Measurements from ENCODE around the gene PLSCR2.
"Not testable (repeated sequence)": the region's sequence is repeated elsewhere in the genome, so short reads cannot be mapped to it uniquely, and the experiment has no call there.

PLSCR2 gene

GRCh38 chr3:146465693-146466465 is 3.5 kb downstream of the PLSCR2 start:
- H3K4me3 Mint-ChIP-seq = no peak overlapping the region
- no peak overlapping the region for H3K27ac Mint-ChIP-seq
- no peaks in the 10 kb centered on the region for H3K36me3 Mint-ChIP-seq
- H3K4me1 Mint-ChIP-seq (ENCODE audit: low read depth) = peaks cover 19% of the 10 kb centered on the region
- no peaks in the 10 kb centered on the region for H3K27me3 Mint-ChIP-seq
- no peaks in the 10 kb centered on the region for H3K9me3 Mint-ChIP-seq (ENCODE audit: low read depth)

- Mint-ChIP-seq H3K27me3 (no peaks in the 10 kb centered on the region), H3K27ac (no peak overlapping the region), H3K9me3 (ENCODE audit: low read depth) (no peaks in the 10 kb centered on the region), H3K36me3 (no peaks in the 10 kb centered on the region), H3K4me3 (no peak overlapping the region), H3K4me1 (ENCODE audit: low read depth) (peaks cover 15% of the 10 kb centered on the region)
These were observed 4.6 kb downstream of the PLSCR2 start for GRCh38 chr3:146464783-146465182.

GRCh38 chr3:146464005-146464595 is 5.3 kb downstream of the PLSCR2 start:
- H3K9me3 Mint-ChIP-seq (ENCODE audit: low read depth) = no peaks in the 10 kb centered on the region
- no peaks in the 10 kb centered on the region for H3K27me3 Mint-ChIP-seq
- no peaks in the 10 kb centered on the region for H3K36me3 Mint-ChIP-seq
- no peak overlapping the region for H3K4me3 Mint-ChIP-seq
- H3K27ac Mint-ChIP-seq = no peak overlapping the region
- peaks cover 15% of the 10 kb centered on the region for H3K4me1 Mint-ChIP-seq (ENCODE audit: low read depth)

- H3K4me3 Mint-ChIP-seq = no peak overlapping the region
- H3K9me3 Mint-ChIP-seq (ENCODE audit: low read depth) = no peaks in the 10 kb centered on the region
- H3K36me3 Mint-ChIP-seq = no peaks in the 10 kb centered on the region
- no peak overlapping the region for H3K27ac Mint-ChIP-seq
- no peaks in the 10 kb centered on the region for H3K4me1 Mint-ChIP-seq (ENCODE audit: low read depth)
- no peaks in the 10 kb centered on the region for H3K27me3 Mint-ChIP-seq
These were observed 14.6 kb downstream of the PLSCR2 start for GRCh38 chr3:146454796-146455195.

GRCh38 chr3:146449613-146450012 is 19.7 kb downstream of the PLSCR2 start:
- Mint-ChIP-seq H3K36me3 (peaks cover 13% of the 10 kb centered on the region), H3K9me3 (ENCODE audit: low read depth) (peaks cover 19% of the 10 kb centered on the region), H3K27me3 (peaks cover 2% of the 10 kb centered on the region), H3K4me1 (ENCODE audit: low read depth) (no peaks in the 10 kb centered on the region), H3K27ac (no peak overlapping the region), H3K4me3 (no peak overlapping the region)

GRCh38 chr3:146449076-146449475 is 20.3 kb downstream of the PLSCR2 start:
- H3K36me3 Mint-ChIP-seq = peaks cover 13% of the 10 kb centered on the region
- no peak overlapping the region for H3K4me3 Mint-ChIP-seq
- no peaks in the 10 kb centered on the region for H3K4me1 Mint-ChIP-seq (ENCODE audit: low read depth)
- peaks cover 23% of the 10 kb centered on the region for H3K9me3 Mint-ChIP-seq (ENCODE audit: low read depth)
- H3K27me3 Mint-ChIP-seq = peaks cover 4% of the 10 kb centered on the region
- H3K27ac Mint-ChIP-seq = no peak overlapping the region

GRCh38 chr3:146446026-146446425 is 23.3 kb downstream of the PLSCR2 start:
- Mint-ChIP-seq H3K27ac (no peak overlapping the region), H3K9me3 (ENCODE audit: low read depth) (peaks cover 23% of the 10 kb centered on the region), H3K27me3 (peaks cover 4% of the 10 kb centered on the region), H3K4me1 (ENCODE audit: low read depth) (no peaks in the 10 kb centered on the region), H3K4me3 (no peak overlapping the region), H3K36me3 (peaks cover 13% of the 10 kb centered on the region)

- H3K9me3 Mint-ChIP-seq (ENCODE audit: low read depth) = peaks cover 11% of the 10 kb centered on the region
- H3K27ac Mint-ChIP-seq; H3K4me3 Mint-ChIP-seq; H3K4me1 Mint-ChIP-seq (ENCODE audit: low read depth); H3K27me3 Mint-ChIP-seq; H3K36me3 Mint-ChIP-seq: not testable (repeated sequence)
These were observed 29.1 kb downstream of the PLSCR2 start for GRCh38 chr3:146440310-146440709.

GRCh38 chr3:146432066-146432465 is 37.3 kb downstream of the PLSCR2 start:
- Mint-ChIP-seq H3K36me3 (no peaks in the 10 kb centered on the region), H3K27ac (no peak overlapping the region), H3K4me1 (ENCODE audit: low read depth) (no peaks in the 10 kb centered on the region), H3K9me3 (ENCODE audit: low read depth) (peaks cover 6% of the 10 kb centered on the region), H3K4me3 (no peak overlapping the region), H3K27me3 (no peaks in the 10 kb centered on the region)

- Mint-ChIP-seq H3K4me1 (ENCODE audit: low read depth) (no peaks in the 10 kb centered on the region), H3K4me3 (no peak overlapping the region), H3K9me3 (ENCODE audit: low read depth) (peaks cover 6% of the 10 kb centered on the region), H3K27me3 (no peaks in the 10 kb centered on the region), H3K27ac (no peak overlapping the region), H3K36me3 (no peaks in the 10 kb centered on the region)
These were observed 38.1 kb downstream of the PLSCR2 start for GRCh38 chr3:146431240-146431639.

- Mint-ChIP-seq H3K4me1 (ENCODE audit: low read depth) (no peaks in the 10 kb centered on the region), H3K27me3 (peaks cover 4% of the 10 kb centered on the region), H3K4me3 (no peak overlapping the region), H3K36me3 (no peaks in the 10 kb centered on the region), H3K27ac (no peak overlapping the region), H3K9me3 (ENCODE audit: low read depth) (peaks cover 6% of the 10 kb centered on the region)
These were observed 44.0 kb downstream of the PLSCR2 start for GRCh38 chr3:146425341-146425740.

GRCh38 chr3:146421819-146422759 is 47.3 kb downstream of the PLSCR2 start:
- H3K4me1 Mint-ChIP-seq (ENCODE audit: low read depth) = no peaks in the 10 kb centered on the region
- no peak overlapping the region for H3K27ac Mint-ChIP-seq
- no peaks in the 10 kb centered on the region for H3K9me3 Mint-ChIP-seq (ENCODE audit: low read depth)
- peaks cover 4% of the 10 kb centered on the region for H3K27me3 Mint-ChIP-seq
- H3K36me3 Mint-ChIP-seq = no peaks in the 10 kb centered on the region
- no peak overlapping the region for H3K4me3 Mint-ChIP-seq

- Mint-ChIP-seq H3K27me3 (peaks cover 3% of the 10 kb centered on the region), H3K9me3 (ENCODE audit: low read depth) (peaks cover 19% of the 10 kb centered on the region), H3K27ac (no peak overlapping the region), H3K4me1 (ENCODE audit: low read depth) (no peaks in the 10 kb centered on the region), H3K36me3 (peaks cover 14% of the 10 kb centered on the region), H3K4me3 (no peak overlapping the region)
These were observed 53.0 kb downstream of the PLSCR2 start for GRCh38 chr3:146416366-146416765.

- H3K4me1 Mint-ChIP-seq (ENCODE audit: low read depth) = no peaks in the 10 kb centered on the region
- H3K27me3 Mint-ChIP-seq = no peaks in the 10 kb centered on the region
- H3K36me3 Mint-ChIP-seq = peaks cover 17% of the 10 kb centered on the region
- H3K9me3 Mint-ChIP-seq (ENCODE audit: low read depth) = peaks cover 19% of the 10 kb centered on the region
- H3K4me3 Mint-ChIP-seq = no peak overlapping the region
- no peak overlapping the region for H3K27ac Mint-ChIP-seq
These were observed 55.4 kb downstream of the PLSCR2 start for GRCh38 chr3:146414010-146414409.

- not testable (repeated sequence) for H3K27ac Mint-ChIP-seq; H3K4me1 Mint-ChIP-seq (ENCODE audit: low read depth); H3K27me3 Mint-ChIP-seq; H3K4me3 Mint-ChIP-seq
- Mint-ChIP-seq H3K9me3 (ENCODE audit: low read depth) (peaks cover 19% of the 10 kb centered on the region), H3K36me3 (peaks cover 18% of the 10 kb centered on the region)
These were observed 56.6 kb downstream of the PLSCR2 start for GRCh38 chr3:146412711-146413110.

All from activated naive CD8-positive, alpha-beta T cell (primary cell).